Nephron progenitor cell (in vitro differentiated cells): ENCODE results near the gene MRPL16.
"Not testable (repeated sequence)": the region's sequence is repeated elsewhere in the genome, so short reads cannot be mapped to it uniquely, and the experiment has no call there.

Source experiments
- DNase-seq: peaks from one replicate; pipeline ENCODE4 v3.0.0; 2021
- H3K27ac Mint-ChIP-seq: 2 replicates; pipeline ENCODE4 v1.8.0; 2021; ENCODE audit warnings: mild to moderate bottlenecking, moderate library complexity, mixed read lengths
- H3K27me3 Mint-ChIP-seq: 2 replicates; pipeline ENCODE4 v1.8.0; 2021; ENCODE audit warnings: mild to moderate bottlenecking, low read depth, mixed read lengths; ENCODE audit not compliant: poor library complexity
- H3K36me3 Mint-ChIP-seq: 2 replicates; pipeline ENCODE4 v1.8.0; 2021; ENCODE audit warnings: low read depth, mixed read lengths
- H3K4me1 Mint-ChIP-seq: 2 replicates; pipeline ENCODE4 v1.8.0; 2021; ENCODE audit warnings: mixed read lengths
- H3K4me3 Mint-ChIP-seq: 2 replicates; pipeline ENCODE4 v1.8.0; 2021; ENCODE audit warnings: mild to moderate bottlenecking, moderate library complexity, mixed read lengths
- H3K9me3 Mint-ChIP-seq: 2 replicates; pipeline ENCODE4 v1.8.0; 2021; ENCODE audit warnings: mild to moderate bottlenecking, moderate library complexity, mixed read lengths
- TF ChIP-seq, protein P1 (sequence below): fragments of 200-600 bp; sonication (generic); IDR thresholded peaks from 2 replicates; pipeline ENCODE4 v1.5.0; 2021; ENCODE audit warnings: antibody characterized with exemption

The MRPL16 gene

DNA sequence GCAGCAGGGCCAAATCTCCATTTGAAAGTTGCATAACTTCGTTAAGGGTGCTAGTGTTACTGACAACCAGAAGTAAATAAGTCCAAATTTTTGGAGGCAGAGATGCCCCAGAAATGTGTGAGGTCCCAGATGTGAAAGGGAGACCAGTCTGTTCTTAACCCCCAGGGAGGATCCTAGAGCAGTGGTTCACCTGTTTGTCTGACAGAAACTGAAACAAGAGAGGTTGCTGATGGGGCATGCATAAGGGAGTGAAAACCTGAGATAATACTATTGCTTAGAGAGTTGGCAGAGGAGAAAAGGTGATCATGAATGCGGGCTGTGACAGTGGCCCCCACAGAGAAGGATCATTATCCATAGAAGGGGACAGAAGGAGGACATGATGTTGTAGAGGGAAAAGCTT is 30.9 kb upstream of the MRPL16 start:
- Mint-ChIP-seq H3K4me3 (no peak overlapping the region), H3K36me3 (no peaks in the 10 kb centered on the region), H3K27me3 (no peaks in the 10 kb centered on the region), H3K27ac (no peak overlapping the region), H3K4me1 (peaks cover 9% of the 10 kb centered on the region), H3K9me3 (no peaks in the 10 kb centered on the region)
- DNase-seq = no peak
- TF ChIP-seq, protein P1, sequence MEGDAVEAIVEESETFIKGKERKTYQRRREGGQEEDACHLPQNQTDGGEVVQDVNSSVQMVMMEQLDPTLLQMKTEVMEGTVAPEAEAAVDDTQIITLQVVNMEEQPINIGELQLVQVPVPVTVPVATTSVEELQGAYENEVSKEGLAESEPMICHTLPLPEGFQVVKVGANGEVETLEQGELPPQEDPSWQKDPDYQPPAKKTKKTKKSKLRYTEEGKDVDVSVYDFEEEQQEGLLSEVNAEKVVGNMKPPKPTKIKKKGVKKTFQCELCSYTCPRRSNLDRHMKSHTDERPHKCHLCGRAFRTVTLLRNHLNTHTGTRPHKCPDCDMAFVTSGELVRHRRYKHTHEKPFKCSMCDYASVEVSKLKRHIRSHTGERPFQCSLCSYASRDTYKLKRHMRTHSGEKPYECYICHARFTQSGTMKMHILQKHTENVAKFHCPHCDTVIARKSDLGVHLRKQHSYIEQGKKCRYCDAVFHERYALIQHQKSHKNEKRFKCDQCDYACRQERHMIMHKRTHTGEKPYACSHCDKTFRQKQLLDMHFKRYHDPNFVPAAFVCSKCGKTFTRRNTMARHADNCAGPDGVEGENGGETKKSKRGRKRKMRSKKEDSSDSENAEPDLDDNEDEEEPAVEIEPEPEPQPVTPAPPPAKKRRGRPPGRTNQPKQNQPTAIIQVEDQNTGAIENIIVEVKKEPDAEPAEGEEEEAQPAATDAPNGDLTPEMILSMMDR = no peak

DNA sequence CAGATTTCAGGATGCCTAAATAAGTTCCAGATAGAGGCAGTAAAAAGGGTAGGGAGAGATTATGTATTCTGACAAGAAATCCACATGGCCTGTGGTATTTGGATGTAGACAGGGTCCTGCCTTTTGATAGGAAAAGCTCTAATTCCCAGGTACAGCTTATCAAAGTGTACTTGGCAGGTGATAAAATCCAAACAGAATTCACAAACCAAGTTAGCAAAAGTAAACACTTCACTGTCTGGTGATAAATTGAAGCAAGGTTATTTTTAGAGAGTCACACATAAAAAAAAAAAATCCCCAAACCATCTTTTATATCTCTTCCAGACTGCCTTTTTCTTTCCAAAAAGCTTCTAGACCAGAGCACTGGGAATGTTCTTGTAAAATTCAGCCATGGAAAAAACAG is 29.0 kb upstream of the MRPL16 start:
- no peak overlapping the region for H3K27ac Mint-ChIP-seq
- H3K9me3 Mint-ChIP-seq = no peaks in the 10 kb centered on the region
- H3K27me3 Mint-ChIP-seq = no peaks in the 10 kb centered on the region
- H3K4me3 Mint-ChIP-seq = no peak overlapping the region
- no peaks in the 10 kb centered on the region for H3K36me3 Mint-ChIP-seq
- H3K4me1 Mint-ChIP-seq = no peaks in the 10 kb centered on the region
- DNase-seq = no peak
- TF ChIP-seq, protein P1 = no peak

DNA sequence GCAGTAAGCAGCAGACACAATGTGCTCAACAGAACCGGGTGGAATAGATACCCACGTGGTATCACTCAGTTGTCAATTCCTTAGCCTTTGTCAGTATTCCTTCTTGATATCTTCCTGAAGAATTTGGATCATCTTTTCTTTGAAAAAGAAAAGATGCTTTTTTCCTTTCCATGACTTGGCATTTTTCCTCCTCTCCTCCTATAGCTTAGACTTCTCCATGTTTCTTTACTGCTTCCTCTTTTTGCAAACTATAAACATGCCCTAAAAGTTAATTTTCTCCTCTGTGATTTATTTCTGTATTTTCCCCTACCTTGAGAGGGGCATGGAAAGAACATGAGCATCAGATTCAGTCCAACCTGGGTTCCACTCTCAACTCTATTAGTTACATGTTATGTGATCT is 23.0 kb upstream of the MRPL16 start:
- DNase-seq = no peak
- Mint-ChIP-seq H3K36me3 (no peaks in the 10 kb centered on the region), H3K27ac (no peak overlapping the region), H3K4me3 (no peak overlapping the region), H3K27me3 (no peaks in the 10 kb centered on the region), H3K4me1 (no peaks in the 10 kb centered on the region), H3K9me3 (no peaks in the 10 kb centered on the region)
- TF ChIP-seq, protein P1 = no peak

DNA sequence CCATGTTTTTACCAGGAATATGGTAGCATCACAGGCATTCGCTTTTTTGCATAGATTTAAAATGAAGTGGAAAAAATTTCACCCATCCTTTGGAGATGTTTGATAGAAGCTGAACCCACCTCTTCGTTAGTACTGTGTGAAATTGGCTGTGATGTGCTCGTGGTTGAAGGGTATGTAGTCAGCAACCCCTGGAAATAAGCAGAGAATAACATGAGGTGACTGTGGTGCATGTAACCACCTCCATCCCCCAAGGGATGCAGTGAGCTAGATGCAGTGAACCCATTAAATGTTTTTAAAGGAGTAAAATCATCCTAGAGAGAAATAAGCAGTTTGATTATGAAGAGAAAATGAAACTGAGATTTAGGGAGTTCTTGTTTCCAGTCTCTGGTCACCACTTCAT is 18.8 kb upstream of the MRPL16 start:
- Mint-ChIP-seq H3K36me3 (no peaks in the 10 kb centered on the region), H3K27me3 (peaks cover 4% of the 10 kb centered on the region), H3K4me3 (no peak overlapping the region), H3K27ac (no peak overlapping the region), H3K4me1 (no peaks in the 10 kb centered on the region), H3K9me3 (no peaks in the 10 kb centered on the region)
- TF ChIP-seq, protein P1 = no peak
- DNase-seq = no peak

DNA sequence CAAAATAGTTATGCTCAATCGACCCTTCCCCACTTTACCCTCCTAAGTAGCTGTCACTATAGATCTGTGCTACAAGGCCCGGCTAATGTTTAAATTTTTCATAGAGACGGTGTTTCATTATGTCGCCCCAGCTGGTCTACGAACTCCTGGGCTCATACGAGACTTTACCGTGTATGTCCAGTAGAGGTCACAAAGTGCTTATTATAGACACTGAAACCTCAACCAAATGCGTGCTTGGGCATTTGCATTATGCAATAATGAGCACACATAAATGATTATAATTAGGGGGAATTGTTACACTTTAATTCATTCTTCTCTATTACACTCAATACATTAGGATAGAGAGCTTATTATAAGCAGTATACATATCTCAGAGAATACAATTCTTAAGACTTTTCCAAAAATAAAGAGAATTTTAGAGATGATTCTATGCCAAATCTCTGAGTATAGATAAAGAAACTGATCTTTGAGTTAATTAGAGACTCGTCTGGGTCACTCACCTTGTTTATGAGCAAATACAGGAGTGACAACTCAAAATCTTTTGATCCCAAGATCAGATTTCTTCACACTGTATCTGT is 12.5 kb upstream of the MRPL16 start:
- peak; percentile 21 for DNase-seq
- no peak overlapping the region for H3K4me3 Mint-ChIP-seq
- H3K27me3 Mint-ChIP-seq = peaks cover 4% of the 10 kb centered on the region
- no peaks in the 10 kb centered on the region for H3K9me3 Mint-ChIP-seq
- no peaks in the 10 kb centered on the region for H3K36me3 Mint-ChIP-seq
- H3K27ac Mint-ChIP-seq = no peak overlapping the region
- no peaks in the 10 kb centered on the region for H3K4me1 Mint-ChIP-seq
- TF ChIP-seq, protein P1 = peak; percentile 54

DNA sequence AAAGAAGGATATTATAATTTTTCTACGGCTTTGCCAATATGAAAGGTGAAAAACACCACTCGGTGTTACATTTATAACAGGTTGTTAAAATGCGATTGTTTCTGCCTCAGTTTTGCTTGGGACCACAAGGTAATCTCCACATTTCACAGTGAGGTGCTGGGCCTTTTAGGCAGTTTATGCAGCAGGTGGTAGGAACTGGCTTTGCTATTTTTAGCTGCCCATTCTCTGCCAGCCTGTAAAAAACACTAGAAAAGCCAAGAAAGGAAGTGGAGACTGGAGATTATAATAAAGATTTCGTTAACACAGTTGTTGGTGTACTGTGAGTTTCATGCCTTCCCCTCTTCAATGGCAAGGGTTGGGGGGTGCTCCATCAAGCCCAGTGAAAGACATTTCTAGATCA is 8.0 kb upstream of the MRPL16 start:
- DNase-seq = no peak
- TF ChIP-seq, protein P1 = no peak
- peaks cover 3% of the 10 kb centered on the region for H3K27me3 Mint-ChIP-seq
- no peak overlapping the region for H3K27ac Mint-ChIP-seq
- H3K9me3 Mint-ChIP-seq = no peaks in the 10 kb centered on the region
- H3K4me1 Mint-ChIP-seq = peaks cover 11% of the 10 kb centered on the region
- no peaks in the 10 kb centered on the region for H3K36me3 Mint-ChIP-seq
- no peak overlapping the region for H3K4me3 Mint-ChIP-seq

DNA sequence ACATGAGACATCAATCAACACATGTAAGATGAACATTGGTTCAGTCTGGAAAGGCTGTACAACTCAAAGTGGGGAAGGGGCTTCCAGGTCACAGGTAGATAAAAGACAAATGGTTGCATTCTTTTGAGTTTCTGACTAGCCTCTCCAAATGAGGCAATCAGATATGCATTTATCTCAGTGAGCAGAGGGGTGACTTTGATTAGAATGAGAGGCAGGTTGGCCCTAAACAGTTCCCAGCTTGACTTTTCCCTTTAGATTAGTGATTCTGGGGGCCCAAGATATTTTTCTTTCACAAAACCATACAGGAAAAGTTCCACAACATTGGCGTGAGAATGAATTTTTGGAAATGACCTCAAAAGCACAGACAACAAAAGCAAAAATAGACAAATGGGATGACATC is 5.9 kb upstream of the MRPL16 start:
- H3K9me3 Mint-ChIP-seq, DNase-seq, H3K27ac Mint-ChIP-seq, H3K4me3 Mint-ChIP-seq, H3K36me3 Mint-ChIP-seq, H3K27me3 Mint-ChIP-seq: not testable (repeated sequence)
- H3K4me1 Mint-ChIP-seq = peaks cover 11% of the 10 kb centered on the region
